Progenitor cell of endocrine pancreas (in vitro differentiated cells): ENCODE results near the gene RYR3. TPM values are rescaled to one million over a fixed set of nuclear protein-coding genes. Genes with fewer than 3 reads are reported as not detected.

Experiments used
- DNase-seq: peaks from one replicate; pipeline ENCODE4 v3.0.0; 2021; ENCODE audit warnings: low spot score; ENCODE audit not compliant: unreplicated experiment
- H3K27ac Mint-ChIP-seq: 2 replicates; pipeline ENCODE4 v1.8.0; 2021; ENCODE audit warnings: mild to moderate bottlenecking, moderate library complexity, mixed read lengths
- H3K27me3 Mint-ChIP-seq: 2 replicates; pipeline ENCODE4 v1.8.0; 2021; ENCODE audit warnings: mixed read lengths
- H3K36me3 Mint-ChIP-seq: 2 replicates; pipeline ENCODE4 v1.8.0; 2022; ENCODE audit warnings: mixed read lengths; ENCODE audit not compliant: insufficient read depth
- H3K4me1 Mint-ChIP-seq: 2 replicates; pipeline ENCODE4 v1.8.0; 2021; ENCODE audit warnings: low read depth, mixed read lengths
- H3K4me3 Mint-ChIP-seq: 2 replicates; pipeline ENCODE4 v1.8.0; 2021; ENCODE audit warnings: low read depth, mild to moderate bottlenecking, moderate library complexity, mixed read lengths
- H3K9me3 Mint-ChIP-seq: 2 replicates; pipeline ENCODE4 v1.8.0; 2021; ENCODE audit warnings: low read depth, mixed read lengths
- total RNA-seq: library from RNA; stranded (reverse); gene quantifications from 2 replicates; pipeline ENCODE4 v1.2.1, GENCODE V29; 2021
- TF ChIP-seq, protein P1 (sequence below): fragments of 200-600 bp; sonication (generic); IDR thresholded peaks from one replicate; pipeline ENCODE4 v1.5.0; 2021; ENCODE audit warnings: antibody characterized with exemption, mild to moderate bottlenecking; ENCODE audit not compliant: unreplicated experiment

RYR3 gene
- total RNA-seq, 1 donor from 2014 or later: 0.07 TPM

DNA sequence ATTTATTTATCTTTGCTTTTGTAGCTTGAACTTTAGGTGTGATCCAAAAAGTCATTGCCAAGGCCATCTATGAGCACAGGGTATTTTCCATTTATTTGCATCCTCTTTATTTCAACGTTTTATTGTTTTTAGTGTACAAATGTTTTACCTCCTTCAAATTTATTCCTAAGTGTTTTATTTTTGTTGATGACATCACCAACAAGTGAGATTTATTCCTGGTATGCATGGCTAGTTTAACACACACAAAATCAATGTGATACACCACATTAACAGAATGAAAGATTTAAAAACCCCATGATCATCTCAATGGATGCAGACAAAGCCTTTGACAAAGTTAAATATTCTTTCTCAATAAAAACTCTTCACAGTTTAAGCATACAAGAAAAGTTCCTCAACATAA is 591.3 kb downstream of the RYR3 start:
- Mint-ChIP-seq H3K36me3 (no peaks in the 10 kb centered on the region), H3K27me3 (no peaks in the 10 kb centered on the region), H3K9me3 (no peaks in the 10 kb centered on the region), H3K4me1 (no peaks in the 10 kb centered on the region), H3K27ac (no peak overlapping the region), H3K4me3 (no peak overlapping the region)
- TF ChIP-seq, protein P1, sequence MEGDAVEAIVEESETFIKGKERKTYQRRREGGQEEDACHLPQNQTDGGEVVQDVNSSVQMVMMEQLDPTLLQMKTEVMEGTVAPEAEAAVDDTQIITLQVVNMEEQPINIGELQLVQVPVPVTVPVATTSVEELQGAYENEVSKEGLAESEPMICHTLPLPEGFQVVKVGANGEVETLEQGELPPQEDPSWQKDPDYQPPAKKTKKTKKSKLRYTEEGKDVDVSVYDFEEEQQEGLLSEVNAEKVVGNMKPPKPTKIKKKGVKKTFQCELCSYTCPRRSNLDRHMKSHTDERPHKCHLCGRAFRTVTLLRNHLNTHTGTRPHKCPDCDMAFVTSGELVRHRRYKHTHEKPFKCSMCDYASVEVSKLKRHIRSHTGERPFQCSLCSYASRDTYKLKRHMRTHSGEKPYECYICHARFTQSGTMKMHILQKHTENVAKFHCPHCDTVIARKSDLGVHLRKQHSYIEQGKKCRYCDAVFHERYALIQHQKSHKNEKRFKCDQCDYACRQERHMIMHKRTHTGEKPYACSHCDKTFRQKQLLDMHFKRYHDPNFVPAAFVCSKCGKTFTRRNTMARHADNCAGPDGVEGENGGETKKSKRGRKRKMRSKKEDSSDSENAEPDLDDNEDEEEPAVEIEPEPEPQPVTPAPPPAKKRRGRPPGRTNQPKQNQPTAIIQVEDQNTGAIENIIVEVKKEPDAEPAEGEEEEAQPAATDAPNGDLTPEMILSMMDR: no peak
- DNase-seq: no peak

DNA sequence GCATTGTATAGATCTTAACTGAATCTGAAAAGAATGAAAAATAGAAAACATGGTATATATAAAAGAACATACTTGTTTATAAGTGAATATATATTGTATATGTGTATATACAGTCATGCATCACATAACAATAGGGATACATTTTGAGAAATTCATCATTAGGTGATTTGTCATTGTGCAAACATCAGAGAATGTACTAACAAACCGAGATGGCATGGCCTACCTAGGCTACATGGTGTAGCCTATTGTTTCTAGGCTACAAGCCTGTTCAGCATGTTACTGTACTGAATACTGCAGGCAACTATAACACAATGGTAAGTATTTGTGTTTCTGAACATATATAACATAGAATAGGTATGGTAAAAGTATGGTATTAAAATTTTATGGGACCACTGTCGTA is 592.9 kb downstream of the RYR3 start:
- Mint-ChIP-seq H3K4me1 (no peaks in the 10 kb centered on the region), H3K27ac (no peak overlapping the region), H3K36me3 (no peaks in the 10 kb centered on the region), H3K4me3 (no peak overlapping the region), H3K9me3 (no peaks in the 10 kb centered on the region), H3K27me3 (no peaks in the 10 kb centered on the region)
- DNase-seq: no peak
- TF ChIP-seq, protein P1: no peak

DNA sequence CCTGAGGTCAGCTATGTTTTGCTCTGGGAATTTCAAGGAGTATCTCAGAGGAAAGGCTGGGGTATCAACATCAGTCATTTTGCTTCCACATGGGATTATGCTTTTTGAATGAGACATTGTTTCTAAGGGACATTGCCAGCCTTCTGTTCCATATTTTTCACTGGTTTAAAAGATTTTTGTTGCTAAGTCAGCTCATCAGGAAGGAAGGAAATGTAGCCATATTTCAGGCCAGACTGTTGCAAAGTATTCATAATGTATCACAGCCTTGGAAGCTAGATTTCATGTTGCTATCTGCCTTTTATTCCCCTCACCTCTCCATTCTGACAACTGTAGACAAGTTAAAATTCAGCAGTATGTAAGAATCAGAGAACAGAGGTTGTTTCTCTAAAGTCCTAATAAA is 596.6 kb downstream of the RYR3 start:
- TF ChIP-seq, protein P1: no peak
- H3K4me3 Mint-ChIP-seq: no peak overlapping the region
- no peaks in the 10 kb centered on the region for H3K4me1 Mint-ChIP-seq
- H3K27ac Mint-ChIP-seq: no peak overlapping the region
- no peaks in the 10 kb centered on the region for H3K9me3 Mint-ChIP-seq
- no peaks in the 10 kb centered on the region for H3K36me3 Mint-ChIP-seq
- no peak for DNase-seq
- H3K27me3 Mint-ChIP-seq: no peaks in the 10 kb centered on the region

DNA sequence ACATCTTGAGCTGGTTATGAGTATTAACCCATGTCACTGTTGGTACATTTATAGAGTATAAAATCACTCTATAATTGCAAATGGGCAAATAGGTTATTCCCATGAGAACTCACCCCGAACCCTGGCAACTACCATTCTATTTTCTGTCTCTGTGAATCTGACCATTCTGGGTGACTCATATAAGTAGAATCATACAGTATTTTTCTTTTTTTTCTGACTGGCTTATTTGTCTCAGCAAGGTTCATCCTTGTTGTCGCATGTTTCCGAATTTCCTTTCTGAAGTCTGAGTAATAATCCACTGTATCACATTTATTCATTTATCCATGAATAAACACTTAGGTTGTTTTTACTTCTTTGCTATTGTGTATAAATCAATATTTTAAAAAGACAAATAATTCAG is 597.6 kb downstream of the RYR3 start:
- TF ChIP-seq, protein P1: no peak
- Mint-ChIP-seq H3K27ac (no peak overlapping the region), H3K9me3 (no peaks in the 10 kb centered on the region), H3K36me3 (no peaks in the 10 kb centered on the region), H3K4me1 (no peaks in the 10 kb centered on the region), H3K27me3 (no peaks in the 10 kb centered on the region), H3K4me3 (no peak overlapping the region)
- no peak for DNase-seq

DNA sequence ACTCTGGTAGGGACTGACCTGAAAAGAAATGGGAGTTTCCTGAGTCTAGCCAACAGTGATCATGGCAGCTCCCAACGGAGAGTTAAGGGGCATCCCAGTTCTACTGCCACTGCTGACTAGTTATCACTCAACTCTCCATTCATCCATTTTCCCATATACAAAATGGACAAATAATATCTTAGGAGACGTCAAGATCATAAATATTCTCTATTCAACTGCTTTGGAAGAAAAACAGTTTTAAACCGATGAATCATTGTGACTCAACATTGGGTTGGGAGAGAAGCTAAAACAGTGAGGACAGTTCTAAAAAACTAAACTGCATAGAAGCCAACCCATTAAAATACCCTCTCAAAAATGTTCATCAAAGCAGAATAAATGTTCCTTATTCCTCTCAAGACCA is 600.0 kb downstream of the RYR3 start:
- Mint-ChIP-seq H3K27me3 (no peaks in the 10 kb centered on the region), H3K4me3 (no peak overlapping the region), H3K27ac (no peak overlapping the region), H3K36me3 (no peaks in the 10 kb centered on the region), H3K4me1 (peaks cover 1% of the 10 kb centered on the region), H3K9me3 (no peaks in the 10 kb centered on the region)
- TF ChIP-seq, protein P1: no peak
- no peak for DNase-seq
